Central memory CD8-positive, alpha-beta T cell (primary cell): Measurements from ENCODE around the gene ARHGAP6.
"Not testable (repeated sequence)": the region's sequence is repeated elsewhere in the genome, so short reads cannot be mapped to it uniquely, and the experiment has no call there.

ENCODE experiments used
- ATAC-seq: fragments of 150-1000 bp; cut with Tn5 transposase; replicated peaks from 2 replicates; pipeline ENCODE4 v1.10.0; 2022; ENCODE audit warnings: mild to moderate bottlenecking, moderate FRiP score, moderate number of reproducible peaks; ENCODE audit not compliant: poor library complexity, severe bottlenecking; ENCODE audit errors: extremely low read depth
- DNase-seq, 2 donors: peaks; one replicate each; pipeline ENCODE4 v3.0.0; 2021; ENCODE audit warnings: low spot score in 2 of 2
- H3K27ac Mint-ChIP-seq: one replicate; pipeline ENCODE4 v1.8.0; 2022; ENCODE audit warnings: low read depth, mild to moderate bottlenecking, moderate library complexity, mixed read lengths
- H3K27me3 Mint-ChIP-seq: one replicate; pipeline ENCODE4 v1.8.0; 2022; ENCODE audit warnings: mixed read lengths
- H3K36me3 Mint-ChIP-seq: one replicate; pipeline ENCODE4 v1.8.0; 2022; ENCODE audit warnings: mild to moderate bottlenecking, moderate library complexity, mixed read lengths; ENCODE audit not compliant: insufficient read depth
- H3K4me1 Mint-ChIP-seq: one replicate; pipeline ENCODE4 v1.8.0; 2022; ENCODE audit warnings: mixed read lengths
- H3K4me3 Mint-ChIP-seq: one replicate; pipeline ENCODE4 v1.8.0; 2022; ENCODE audit warnings: mild to moderate bottlenecking, moderate library complexity, mixed read lengths
- H3K9me3 Mint-ChIP-seq: one replicate; pipeline ENCODE4 v1.8.0; 2022; ENCODE audit warnings: mixed read lengths

The ARHGAP6 gene

DNA sequence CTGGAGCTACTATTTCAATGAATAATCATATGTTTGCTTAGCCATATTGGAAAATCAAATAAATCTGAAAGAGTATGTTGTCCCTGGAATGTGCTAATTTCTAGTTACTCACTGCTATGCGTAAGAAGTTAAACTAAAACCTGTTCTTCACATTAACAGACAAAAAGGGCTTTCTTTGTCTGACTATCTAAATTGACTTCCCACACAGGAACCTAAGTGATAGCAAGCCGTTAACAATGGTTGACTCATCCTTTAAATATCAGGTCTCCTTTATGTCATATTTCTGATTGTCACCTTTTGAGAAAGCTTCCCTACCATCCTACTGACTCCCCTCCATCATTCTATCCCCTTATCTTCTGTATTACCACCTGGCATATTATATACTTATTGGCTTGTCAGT is 291.1 kb downstream of the ARHGAP6 start:
- Mint-ChIP-seq H3K36me3 (no peaks in the 10 kb centered on the region), H3K4me3 (no peak overlapping the region), H3K9me3 (no peaks in the 10 kb centered on the region), H3K27ac (no peak overlapping the region), H3K27me3 (no peaks in the 10 kb centered on the region), H3K4me1 (no peaks in the 10 kb centered on the region)
- no peak for DNase-seq
- no peak for ATAC-seq

DNA sequence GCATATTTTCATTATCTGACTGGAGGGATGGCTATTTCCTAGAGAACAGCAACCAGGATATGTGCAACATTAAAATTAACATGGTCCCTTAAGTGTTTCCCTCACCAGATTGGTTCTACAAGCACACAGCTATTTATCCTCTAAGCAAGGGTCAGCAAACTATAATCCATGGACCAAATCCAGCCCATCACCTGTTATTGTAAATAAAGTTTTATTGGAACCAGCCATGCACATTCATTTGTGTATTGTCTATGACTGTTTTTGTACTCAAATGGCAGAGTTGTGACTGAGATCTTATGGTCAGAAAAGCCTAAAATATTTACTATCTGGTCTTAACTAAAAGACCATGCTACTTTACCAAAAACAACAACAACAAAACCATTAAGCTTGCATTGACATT is 294.6 kb downstream of the ARHGAP6 start:
- Mint-ChIP-seq H3K4me3 (no peak overlapping the region), H3K36me3 (no peaks in the 10 kb centered on the region), H3K27ac (no peak overlapping the region), H3K4me1 (no peaks in the 10 kb centered on the region), H3K27me3 (no peaks in the 10 kb centered on the region), H3K9me3 (no peaks in the 10 kb centered on the region)
- ATAC-seq = no peak
- DNase-seq = no peak

DNA sequence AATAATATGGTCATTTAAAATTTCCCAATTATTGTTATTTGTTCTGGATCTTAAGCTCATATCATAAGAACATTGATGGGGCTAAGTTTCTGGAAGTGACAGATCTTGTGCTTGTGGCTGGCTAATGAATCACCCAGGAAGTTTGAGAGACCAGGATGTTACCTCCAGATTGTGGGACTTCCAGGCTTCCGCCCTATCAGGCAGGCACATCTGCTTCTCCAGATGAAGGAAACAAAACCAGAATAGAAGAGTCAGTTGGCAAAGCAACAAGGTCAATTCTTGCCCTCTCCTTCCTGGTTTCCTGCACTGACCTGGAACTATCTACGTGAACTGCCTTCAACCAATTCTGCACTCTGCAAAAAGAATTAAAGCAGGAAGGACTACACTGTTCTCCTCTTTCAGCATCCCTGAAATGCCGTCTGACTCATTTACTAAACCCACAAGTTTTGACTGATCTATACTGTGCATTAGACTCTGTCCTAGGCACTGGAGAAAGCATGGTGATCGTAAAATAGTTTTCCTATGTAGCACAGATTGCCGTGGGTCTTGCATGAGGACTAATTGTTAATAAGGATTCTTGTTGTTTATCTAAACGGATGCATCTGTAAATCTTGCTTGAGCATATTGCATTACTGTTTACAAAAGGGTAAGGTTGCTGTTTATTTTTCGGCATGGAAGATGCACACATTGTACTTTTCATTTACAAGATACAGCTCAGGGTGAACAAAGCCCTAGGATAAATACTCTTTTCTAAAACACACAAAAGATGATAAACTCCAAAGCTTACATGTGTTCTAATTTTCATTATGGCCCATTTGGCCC is 297.9 kb downstream of the ARHGAP6 start:
- no peaks in the 10 kb centered on the region for H3K9me3 Mint-ChIP-seq
- no peak overlapping the region for H3K4me3 Mint-ChIP-seq
- no peaks in the 10 kb centered on the region for H3K36me3 Mint-ChIP-seq
- ATAC-seq (no peak), DNase-seq (no peak)
- H3K27ac Mint-ChIP-seq = no peak overlapping the region
- H3K27me3 Mint-ChIP-seq = no peaks in the 10 kb centered on the region
- no peaks in the 10 kb centered on the region for H3K4me1 Mint-ChIP-seq

DNA sequence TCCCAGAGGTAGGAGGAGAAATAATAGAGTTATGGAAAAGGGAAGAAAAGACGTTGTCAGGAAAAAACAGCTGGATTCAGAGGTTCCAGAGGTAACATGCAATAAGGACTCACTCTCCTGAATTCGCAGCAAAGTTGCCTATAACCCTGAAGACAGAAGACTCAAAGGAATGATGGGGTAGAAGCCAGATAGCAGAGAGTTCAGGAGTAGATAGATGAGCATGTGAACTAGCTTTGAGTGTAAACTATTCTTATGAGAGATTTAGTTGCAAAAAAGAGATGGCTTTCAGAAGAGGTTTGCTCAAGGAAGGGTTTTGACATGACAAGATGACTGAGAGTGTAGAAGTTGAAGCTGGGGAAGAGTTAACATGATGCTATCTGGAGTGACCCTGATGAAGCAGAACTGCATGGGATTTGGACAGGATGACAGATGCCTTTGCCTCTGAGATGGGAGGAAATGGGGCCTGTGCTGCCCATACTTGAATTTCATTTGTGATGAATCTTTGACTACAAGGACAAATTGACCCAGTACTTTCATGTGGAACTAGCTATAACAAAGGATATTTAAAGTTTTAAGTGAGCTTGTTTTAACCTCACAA is 298.6 kb downstream of the ARHGAP6 start:
- H3K9me3 Mint-ChIP-seq = no peaks in the 10 kb centered on the region
- no peak overlapping the region for H3K4me3 Mint-ChIP-seq
- no peak for DNase-seq
- H3K27me3 Mint-ChIP-seq = no peaks in the 10 kb centered on the region
- ATAC-seq = no peak
- no peaks in the 10 kb centered on the region for H3K4me1 Mint-ChIP-seq
- no peaks in the 10 kb centered on the region for H3K36me3 Mint-ChIP-seq
- H3K27ac Mint-ChIP-seq = no peak overlapping the region

DNA sequence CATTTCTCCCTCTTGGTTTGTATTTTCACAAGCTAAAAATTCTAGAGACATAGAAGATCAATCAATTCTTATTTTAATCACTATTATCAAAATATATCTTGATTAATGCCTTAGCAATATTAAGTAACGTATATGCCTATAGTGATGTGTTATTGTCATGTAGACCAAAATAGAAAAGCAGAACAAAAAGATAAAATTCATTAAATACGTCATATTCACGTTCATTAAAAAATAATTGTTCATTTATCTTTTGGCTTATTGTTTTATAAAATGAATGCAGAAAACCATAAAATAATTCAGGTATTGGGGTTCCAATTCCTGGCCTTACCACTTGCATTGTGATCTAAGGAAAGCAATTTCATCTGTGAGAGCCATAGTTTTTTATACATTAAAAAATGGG is 300.3 kb downstream of the ARHGAP6 start:
- Mint-ChIP-seq H3K4me1 (no peaks in the 10 kb centered on the region), H3K4me3 (no peak overlapping the region), H3K9me3 (no peaks in the 10 kb centered on the region), H3K27ac (no peak overlapping the region), H3K36me3 (no peaks in the 10 kb centered on the region), H3K27me3 (no peaks in the 10 kb centered on the region)
- ATAC-seq (no peak), DNase-seq (no peak)

DNA sequence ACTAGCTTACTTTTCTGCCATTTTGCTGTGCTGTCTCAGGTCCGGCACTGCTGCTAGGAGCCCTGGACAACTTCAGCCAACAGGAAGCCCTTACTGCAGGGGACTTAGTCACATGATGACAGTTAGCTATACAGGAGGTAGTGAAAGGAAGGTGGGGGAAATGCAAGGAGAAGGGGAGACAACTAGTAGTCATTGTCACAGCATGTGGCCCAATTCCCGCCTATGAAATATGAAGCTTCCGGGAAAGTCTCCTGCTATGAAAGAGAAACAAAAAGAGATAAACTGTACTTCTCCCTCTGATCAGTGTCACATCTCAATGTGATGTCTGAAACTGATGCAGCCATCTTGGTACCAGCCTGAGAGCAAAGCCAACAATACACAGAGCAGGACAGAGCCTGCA is 300.9 kb downstream of the ARHGAP6 start:
- H3K4me3 Mint-ChIP-seq = no peak overlapping the region
- H3K4me1 Mint-ChIP-seq = no peaks in the 10 kb centered on the region
- DNase-seq (no peak), ATAC-seq (no peak)
- no peaks in the 10 kb centered on the region for H3K9me3 Mint-ChIP-seq
- no peaks in the 10 kb centered on the region for H3K36me3 Mint-ChIP-seq
- no peaks in the 10 kb centered on the region for H3K27me3 Mint-ChIP-seq
- H3K27ac Mint-ChIP-seq = no peak overlapping the region

DNA sequence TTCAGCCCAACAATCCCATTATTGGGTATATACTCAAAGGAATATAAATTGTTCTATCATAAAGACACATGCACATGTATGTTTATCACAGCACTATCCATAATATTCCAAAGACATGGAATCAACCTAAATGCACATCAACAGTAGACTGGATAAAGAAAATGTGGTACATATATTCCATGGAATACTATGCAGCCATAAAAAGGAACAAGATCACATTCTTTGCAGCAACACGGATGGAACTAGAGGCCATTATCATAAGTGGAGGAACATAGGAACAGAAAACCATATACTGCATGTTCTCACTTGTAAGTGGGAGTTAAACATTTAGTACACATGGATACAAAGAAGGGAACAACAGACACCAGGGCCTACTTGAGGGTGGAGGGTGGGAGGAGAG is 301.9 kb downstream of the ARHGAP6 start:
- not testable (repeated sequence) for H3K9me3 Mint-ChIP-seq, H3K36me3 Mint-ChIP-seq, H3K27me3 Mint-ChIP-seq, DNase-seq, ATAC-seq, H3K4me1 Mint-ChIP-seq, H3K27ac Mint-ChIP-seq, H3K4me3 Mint-ChIP-seq

DNA sequence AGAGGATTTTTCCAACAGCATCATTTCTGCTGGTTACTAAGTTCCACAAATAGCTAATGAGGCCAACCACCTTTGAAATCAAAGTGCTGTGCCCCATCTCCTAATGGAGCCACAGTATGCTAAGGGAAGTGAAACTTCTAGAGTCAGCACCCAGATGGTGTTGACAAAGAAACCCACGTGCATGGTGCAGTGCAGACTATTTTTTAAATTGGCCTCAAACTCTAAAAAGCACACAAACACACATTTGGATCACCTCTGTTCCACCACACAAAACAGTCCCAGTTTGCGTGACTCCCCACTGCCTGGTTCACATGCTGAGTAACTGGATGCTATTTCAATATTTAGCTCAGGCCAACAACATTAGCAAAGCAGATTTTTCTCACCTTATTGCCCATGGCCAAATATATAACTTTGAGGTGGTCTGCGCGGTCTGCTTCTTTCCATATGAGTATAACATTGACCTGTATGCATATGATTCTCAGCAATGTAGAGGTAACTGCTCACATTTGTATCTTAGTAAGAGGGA is 302.6 kb downstream of the ARHGAP6 start:
- H3K27me3 Mint-ChIP-seq = no peaks in the 10 kb centered on the region
- H3K27ac Mint-ChIP-seq = no peak overlapping the region
- H3K36me3 Mint-ChIP-seq = no peaks in the 10 kb centered on the region
- no peak for ATAC-seq
- H3K9me3 Mint-ChIP-seq = no peaks in the 10 kb centered on the region
- no peak for DNase-seq
- H3K4me1 Mint-ChIP-seq = no peaks in the 10 kb centered on the region
- no peak overlapping the region for H3K4me3 Mint-ChIP-seq

DNA sequence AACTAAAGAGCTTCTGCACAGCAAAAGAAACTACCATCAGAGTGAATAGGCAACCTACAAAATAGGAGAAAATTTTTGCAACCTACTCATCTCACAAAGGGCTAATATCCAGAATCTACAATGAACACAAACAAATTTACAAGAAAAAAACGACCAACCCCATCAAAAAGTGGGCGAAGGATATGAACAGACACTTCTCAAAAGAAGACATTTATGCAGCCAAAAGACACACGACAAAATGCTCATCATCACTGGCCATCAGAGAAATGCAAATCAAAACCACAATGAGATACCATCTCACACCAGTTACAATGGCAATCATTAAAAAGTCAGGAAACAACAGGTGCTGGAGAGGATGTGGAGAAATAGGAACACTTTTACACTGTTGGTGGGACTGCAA is 304.1 kb downstream of the ARHGAP6 start:
- not testable (repeated sequence) for H3K27ac Mint-ChIP-seq, H3K36me3 Mint-ChIP-seq, ATAC-seq, H3K9me3 Mint-ChIP-seq, H3K4me1 Mint-ChIP-seq, H3K4me3 Mint-ChIP-seq, DNase-seq, H3K27me3 Mint-ChIP-seq

DNA sequence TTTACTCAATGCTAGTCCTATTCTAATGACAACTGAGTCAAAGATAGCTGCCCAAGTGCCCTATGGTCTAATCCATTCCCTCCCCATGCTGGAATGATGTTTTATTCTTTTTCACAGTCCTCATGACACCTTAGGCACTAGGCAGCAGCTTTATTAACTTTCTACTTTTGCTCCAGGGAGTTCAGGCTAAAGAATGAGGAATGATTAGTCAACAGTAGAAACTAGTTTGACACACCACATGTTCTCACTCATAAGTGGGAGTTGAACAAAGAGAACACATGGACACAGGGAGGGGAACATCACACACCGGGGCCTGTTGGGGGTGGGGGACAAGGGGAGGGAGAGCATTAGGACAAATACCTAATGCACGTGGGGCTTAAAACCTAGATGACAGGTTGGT is 309.8 kb downstream of the ARHGAP6 start:
- not testable (repeated sequence) for H3K9me3 Mint-ChIP-seq, H3K27me3 Mint-ChIP-seq, H3K4me1 Mint-ChIP-seq, H3K27ac Mint-ChIP-seq, H3K4me3 Mint-ChIP-seq, DNase-seq, ATAC-seq, H3K36me3 Mint-ChIP-seq

DNA sequence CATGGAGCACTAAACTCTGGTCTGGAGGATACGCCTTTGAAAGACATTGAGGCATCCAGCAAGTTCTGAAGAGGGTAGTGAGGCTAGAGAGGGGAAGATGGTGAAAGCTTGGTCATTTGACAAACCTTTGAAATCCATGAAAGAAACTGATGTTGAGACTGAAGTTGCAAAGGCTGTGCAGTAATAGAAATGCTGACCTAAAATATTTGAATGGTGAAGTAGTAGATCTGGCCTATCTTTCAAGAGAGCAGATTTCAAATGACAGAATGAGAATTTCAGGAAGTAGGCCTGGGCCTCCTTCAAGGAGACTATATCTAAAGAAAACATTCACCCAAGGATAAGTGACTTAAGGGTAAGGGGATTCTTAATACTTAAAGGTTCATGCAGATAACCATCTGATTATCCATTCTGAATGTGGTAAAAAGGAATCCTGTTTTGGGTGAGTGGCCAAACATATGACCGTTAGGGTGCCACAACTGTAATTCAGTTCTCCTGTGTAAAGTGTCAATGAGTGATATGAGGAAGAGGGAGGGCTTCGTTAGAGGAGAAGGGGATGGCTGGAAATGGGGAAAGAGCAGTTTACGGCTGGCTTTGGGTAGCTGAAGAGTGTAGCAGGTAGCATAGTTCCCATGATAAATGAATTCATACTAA is 310.3 kb downstream of the ARHGAP6 start:
- no peaks in the 10 kb centered on the region for H3K4me1 Mint-ChIP-seq
- H3K9me3 Mint-ChIP-seq = peaks cover 6% of the 10 kb centered on the region
- no peak for ATAC-seq
- H3K4me3 Mint-ChIP-seq = no peak overlapping the region
- no peak overlapping the region for H3K27ac Mint-ChIP-seq
- DNase-seq = no peak
- H3K36me3 Mint-ChIP-seq = no peaks in the 10 kb centered on the region
- no peaks in the 10 kb centered on the region for H3K27me3 Mint-ChIP-seq

DNA sequence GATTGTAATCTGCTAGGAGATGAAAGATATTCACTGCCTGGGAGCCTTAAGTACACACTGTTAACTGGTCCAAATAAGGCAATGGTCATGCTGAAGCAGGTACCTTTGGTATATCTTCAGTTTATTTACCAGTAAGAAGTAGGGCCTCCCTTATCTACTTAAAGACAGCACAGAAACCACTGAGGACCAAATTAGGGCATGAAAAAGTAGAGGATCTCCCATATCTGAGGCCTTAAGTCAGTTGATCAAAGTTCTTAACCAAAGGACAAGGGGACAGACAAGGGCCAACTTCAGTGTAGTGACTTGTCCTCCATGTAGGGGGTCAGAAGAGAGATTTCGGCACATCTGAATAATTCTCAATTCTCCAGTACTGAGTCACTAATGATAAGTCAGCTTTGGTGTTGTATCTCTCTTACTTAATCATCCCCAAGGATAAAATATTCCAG is 313.4 kb downstream of the ARHGAP6 start:
- no peaks in the 10 kb centered on the region for H3K36me3 Mint-ChIP-seq
- DNase-seq (no peak), ATAC-seq (no peak)
- no peak overlapping the region for H3K27ac Mint-ChIP-seq
- H3K4me3 Mint-ChIP-seq = no peak overlapping the region
- no peaks in the 10 kb centered on the region for H3K27me3 Mint-ChIP-seq
- H3K9me3 Mint-ChIP-seq = peaks cover 6% of the 10 kb centered on the region
- H3K4me1 Mint-ChIP-seq = no peaks in the 10 kb centered on the region
